Astrocyte (in vitro differentiated cells and primary cell): ENCODE measurements around the gene TTLL9.

Experiments used
- CTCF ChIP-seq: IDR thresholded peaks from 2 replicates; pipeline ENCODE4 v1.5.1; 2011; ENCODE audit warnings: low read depth, mild to moderate bottlenecking, inconsistent platforms, low read length, moderate library complexity; ENCODE audit not compliant: insufficient read depth
- EZH2 ChIP-seq: IDR thresholded peaks from 2 replicates; pipeline ENCODE4 v1.6.1; 2012; ENCODE audit warnings: mild to moderate bottlenecking, low read length, inconsistent platforms; ENCODE audit not compliant: insufficient read depth

GRCh38 chr20:31937820-31938219 lies 67.4 kb downstream of the TTLL9 start:
- TF ChIP-seq CTCF: no peak
- no peak for TF ChIP-seq EZH2
